Smooth muscle cell (in vitro differentiated cells): Measurements from ENCODE around the gene BICD1. TPM values are rescaled to one million over a fixed set of nuclear protein-coding genes. Genes with fewer than 3 reads are reported as not detected.

Experiments used
- DNase-seq: peaks from one replicate; lab custom pipeline; 2025; ENCODE audit not compliant: unreplicated experiment; lab: John Stamatoyannopoulos, UW
- H2AFZ ChIP-seq: fragments of 200-600 bp; sonication (generic); 2 replicates; pipeline ENCODE4 v1.6.0; 2016; ENCODE audit warnings: antibody characterized with exemption, low read depth, mild to moderate bottlenecking
- H3F3A ChIP-seq: fragments of 200-600 bp; sonication (generic); 2 replicates; pipeline ENCODE4 v1.6.0; 2017; ENCODE audit warnings: antibody characterized with exemption, low read depth
- H3K27ac ChIP-seq: fragments of 200-600 bp; sonication (generic); 2 replicates; pipeline ENCODE4 v1.5.1; 2016; ENCODE audit warnings: low read depth, mild to moderate bottlenecking
- H3K27me3 ChIP-seq: fragments of 200-600 bp; sonication (generic); 2 replicates; pipeline ENCODE4 v1.6.1; 2016; ENCODE audit warnings: low read depth, mild to moderate bottlenecking
- H3K36me3 ChIP-seq: fragments of 200-600 bp; sonication (generic); 2 replicates; pipeline ENCODE4 v1.5.1; 2016; ENCODE audit warnings: low read depth
- H3K4me1 ChIP-seq: fragments of 200-600 bp; sonication (generic); 2 replicates; pipeline ENCODE4 v1.5.1; 2016; ENCODE audit warnings: low read depth
- H3K4me2 ChIP-seq: fragments of 200-600 bp; sonication (generic); 2 replicates; pipeline ENCODE4 v1.6.0; 2016; ENCODE audit warnings: mild to moderate bottlenecking
- H3K4me3 ChIP-seq: fragments of 200-600 bp; sonication (generic); 2 replicates; pipeline ENCODE4 v1.5.1; 2016; ENCODE audit warnings: mild to moderate bottlenecking
- H3K79me2 ChIP-seq: fragments of 200-600 bp; sonication (generic); 2 replicates; pipeline ENCODE4 v1.6.0; 2016; ENCODE audit warnings: low read depth, mild to moderate bottlenecking
- H3K9ac ChIP-seq: fragments of 200-600 bp; sonication (generic); 2 replicates; pipeline ENCODE4 v1.6.0; 2016; ENCODE audit warnings: low read depth
- H3K9me3 ChIP-seq: fragments of 200-600 bp; sonication (generic); replicated peaks from 2 replicates; pipeline ENCODE4 v1.5.1; 2016; ENCODE audit warnings: low read depth
- H4K20me1 ChIP-seq: fragments of 200-600 bp; sonication (generic); 2 replicates; pipeline ENCODE4 v1.6.0; 2016; ENCODE audit warnings: low read depth
- WGBS: methylation state at CpG from one replicate; pipeline ENCODE4 v1.1.7; 2016; ENCODE audit warnings: low lambda C conversion rate; 5-methylcytosine and 5-hydroxymethylcytosine counted together
- polyA plus RNA-seq: library from polyadenylated mRNA; unstranded; fragments of >200 nt; fragmentation: Nextera tagmentation; extraction: Ambion mirVana; gene quantifications from 2 replicates; pipeline ENCODE4 v1.2.1, GENCODE V29; 2016
- total RNA-seq: library from RNA; depleted of rRNA; stranded (reverse); fragments of >200 nt; gene quantifications from 2 replicates; pipeline ENCODE4 v1.2.3, GENCODE V29; 2014
- TF ChIP-seq, protein P1 (sequence below): fragments of 200-600 bp; sonication (generic); IDR thresholded peaks from 2 replicates; pipeline ENCODE4 v1.5.1; 2017; ENCODE audit warnings: borderline replicate concordance, mild to moderate bottlenecking, antibody characterized with exemption; ENCODE audit not compliant: insufficient read depth, poor library complexity, severe bottlenecking

The BICD1 gene
- total and polyA plus RNA-seq, 2 experiments from 2014 or later, result 6.5 to 11.5 TPM

DNA sequence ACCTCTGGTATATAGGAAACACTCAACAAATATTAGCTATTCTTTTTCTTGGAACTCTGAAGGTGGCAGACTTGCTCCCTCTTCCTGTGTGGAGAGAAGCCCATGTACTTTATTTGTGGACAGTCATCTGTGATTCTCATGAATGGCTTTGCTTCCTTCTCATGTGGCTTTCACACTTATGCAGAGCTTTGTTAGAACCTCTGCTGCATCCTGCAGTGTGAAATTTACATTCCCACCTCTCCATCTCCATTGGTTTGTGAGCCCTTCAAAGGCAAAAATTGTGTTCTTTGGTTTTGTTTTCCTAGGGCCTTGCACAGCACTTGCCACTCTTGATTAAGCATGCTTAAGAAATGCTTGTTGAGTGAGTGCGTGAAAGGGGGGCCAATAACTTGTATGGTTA, 51.9 kb downstream of the BICD1 start:
- no peak overlapping the region for H2AFZ ChIP-seq
- H3K4me1 ChIP-seq, result no peaks in the 10 kb centered on the region
- H4K20me1 ChIP-seq, result peaks cover 9% of the 10 kb centered on the region
- H3K36me3 ChIP-seq, result no peaks in the 10 kb centered on the region
- no peak overlapping the region for H3K4me3 ChIP-seq
- 96% methylated on average over 1 of the region's 1 CpG for WGBS
- H3K79me2 ChIP-seq, result no peaks in the 10 kb centered on the region
- DNase-seq, result no peak
- no peaks in the 10 kb centered on the region for H3F3A ChIP-seq
- H3K27me3 ChIP-seq, result no peaks in the 10 kb centered on the region
- no peak overlapping the region for H3K4me2 ChIP-seq
- H3K27ac ChIP-seq, result no peak overlapping the region
- no peaks in the 10 kb centered on the region for H3K9me3 ChIP-seq
- no peak overlapping the region for H3K9ac ChIP-seq
- TF ChIP-seq, protein P1, sequence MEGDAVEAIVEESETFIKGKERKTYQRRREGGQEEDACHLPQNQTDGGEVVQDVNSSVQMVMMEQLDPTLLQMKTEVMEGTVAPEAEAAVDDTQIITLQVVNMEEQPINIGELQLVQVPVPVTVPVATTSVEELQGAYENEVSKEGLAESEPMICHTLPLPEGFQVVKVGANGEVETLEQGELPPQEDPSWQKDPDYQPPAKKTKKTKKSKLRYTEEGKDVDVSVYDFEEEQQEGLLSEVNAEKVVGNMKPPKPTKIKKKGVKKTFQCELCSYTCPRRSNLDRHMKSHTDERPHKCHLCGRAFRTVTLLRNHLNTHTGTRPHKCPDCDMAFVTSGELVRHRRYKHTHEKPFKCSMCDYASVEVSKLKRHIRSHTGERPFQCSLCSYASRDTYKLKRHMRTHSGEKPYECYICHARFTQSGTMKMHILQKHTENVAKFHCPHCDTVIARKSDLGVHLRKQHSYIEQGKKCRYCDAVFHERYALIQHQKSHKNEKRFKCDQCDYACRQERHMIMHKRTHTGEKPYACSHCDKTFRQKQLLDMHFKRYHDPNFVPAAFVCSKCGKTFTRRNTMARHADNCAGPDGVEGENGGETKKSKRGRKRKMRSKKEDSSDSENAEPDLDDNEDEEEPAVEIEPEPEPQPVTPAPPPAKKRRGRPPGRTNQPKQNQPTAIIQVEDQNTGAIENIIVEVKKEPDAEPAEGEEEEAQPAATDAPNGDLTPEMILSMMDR, result no peak

DNA sequence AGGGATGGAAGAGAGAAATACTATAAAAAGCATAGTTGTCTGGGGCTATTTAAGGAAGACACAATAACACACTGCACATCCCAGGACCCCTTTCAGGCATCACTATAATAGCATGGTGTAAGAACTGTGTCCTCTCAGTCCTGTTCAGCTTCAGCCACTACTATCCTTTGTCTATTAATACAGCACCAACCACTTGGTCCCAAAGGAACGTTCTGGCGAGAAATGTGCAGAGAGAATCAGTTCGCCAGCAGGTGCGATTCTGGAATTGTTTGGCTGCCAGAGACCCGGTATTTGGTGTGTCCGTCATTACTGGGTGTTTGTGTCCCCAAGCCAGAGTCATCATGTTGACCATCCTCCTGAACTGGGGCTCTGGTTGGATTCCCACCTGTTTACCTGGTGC, 52.7 kb downstream of the BICD1 start:
- TF ChIP-seq, protein P1, result no peak
- Histone ChIP-seq H3K36me3 (no peaks in the 10 kb centered on the region), H3K79me2 (no peaks in the 10 kb centered on the region), H4K20me1 (peaks cover 9% of the 10 kb centered on the region), H3K4me3 (no peak overlapping the region), H3K4me1 (no peaks in the 10 kb centered on the region), H3F3A (no peaks in the 10 kb centered on the region), H3K9ac (no peak overlapping the region), H3K4me2 (no peak overlapping the region), H2AFZ (no peak overlapping the region), H3K27ac (no peak overlapping the region), H3K9me3 (no peaks in the 10 kb centered on the region), H3K27me3 (no peaks in the 10 kb centered on the region)
- WGBS, result 98% methylated on average over 6 of the region's 6 CpGs
- DNase-seq, result no peak

DNA sequence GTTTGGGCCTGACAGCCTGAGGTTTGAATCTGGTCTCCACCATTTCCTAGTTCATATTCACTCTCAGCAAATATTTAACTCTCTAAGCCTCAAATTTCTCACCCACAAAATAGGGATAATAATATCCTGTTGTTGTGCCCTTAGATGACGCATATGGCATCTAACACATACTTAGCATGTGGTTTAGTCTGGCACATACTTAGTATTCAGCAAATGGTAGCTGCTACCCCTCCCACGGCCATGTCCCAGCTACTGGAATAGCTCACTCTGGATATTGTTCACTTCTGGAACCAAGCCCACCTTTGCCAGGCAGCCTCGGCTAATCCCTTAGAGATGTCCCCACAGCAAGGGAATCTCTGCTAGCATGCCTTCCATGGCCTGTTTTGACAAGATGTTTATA, 53.3 kb downstream of the BICD1 start:
- H3F3A ChIP-seq, result no peaks in the 10 kb centered on the region
- DNase-seq, result no peak
- TF ChIP-seq, protein P1, result no peak
- H3K79me2 ChIP-seq, result no peaks in the 10 kb centered on the region
- H3K4me2 ChIP-seq, result no peak overlapping the region
- H3K4me1 ChIP-seq, result no peaks in the 10 kb centered on the region
- H3K4me3 ChIP-seq, result no peak overlapping the region
- no peak overlapping the region for H2AFZ ChIP-seq
- no peaks in the 10 kb centered on the region for H3K36me3 ChIP-seq
- H3K9ac ChIP-seq, result no peak overlapping the region
- WGBS, result 93% methylated on average over 3 of the region's 3 CpGs
- H3K9me3 ChIP-seq, result no peaks in the 10 kb centered on the region
- H4K20me1 ChIP-seq, result peaks cover 9% of the 10 kb centered on the region
- no peak overlapping the region for H3K27ac ChIP-seq
- H3K27me3 ChIP-seq, result no peaks in the 10 kb centered on the region

DNA sequence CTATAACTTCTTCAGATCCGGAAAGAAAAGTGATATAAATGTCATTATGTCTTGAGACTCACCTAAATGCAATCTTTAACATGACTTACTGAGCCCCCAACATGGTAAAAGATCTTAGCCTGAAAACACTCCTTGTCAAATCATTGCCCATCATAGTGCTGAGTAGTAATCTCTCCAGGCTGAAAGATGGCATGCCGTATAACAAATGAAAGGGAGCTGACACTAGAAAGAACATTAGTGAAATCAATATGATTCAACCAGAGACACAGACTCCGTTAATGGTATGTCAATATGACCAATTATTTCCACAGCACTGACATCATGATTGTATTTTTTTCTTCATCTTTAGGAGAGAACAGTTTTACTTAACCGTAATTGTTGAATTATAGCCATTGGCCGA, 54.4 kb downstream of the BICD1 start:
- Histone ChIP-seq H3K4me1 (no peaks in the 10 kb centered on the region), H3K4me3 (no peak overlapping the region), H3K4me2 (no peak overlapping the region), H3K79me2 (no peaks in the 10 kb centered on the region), H3F3A (no peaks in the 10 kb centered on the region), H2AFZ (no peak overlapping the region), H3K36me3 (no peaks in the 10 kb centered on the region), H3K27ac (no peak overlapping the region), H3K9me3 (no peaks in the 10 kb centered on the region), H4K20me1 (peaks cover 4% of the 10 kb centered on the region), H3K27me3 (no peaks in the 10 kb centered on the region), H3K9ac (no peak overlapping the region)
- 95% methylated on average over 5 of the region's 5 CpGs for WGBS
- TF ChIP-seq, protein P1, result no peak
- DNase-seq, result no peak
